K562 treated with DMSO at 1 percent for 48 hours (cell line): ENCODE measurements around the gene OR8D1. TPM values are rescaled to one million over a fixed set of nuclear protein-coding genes. Genes with fewer than 3 reads are reported as not detected.

Experiments
- total RNA-seq: library from RNA; unstranded; fragments of 300-600 nt; gene quantifications from 2 replicates; pipeline ENCODE4 v1.2.3, GENCODE V29; 2022; ENCODE audit warnings: low replicate concordance; ENCODE audit errors: extremely low read depth

OR8D1 gene
- total RNA-seq, result not detected in 2 replicates

DNA sequence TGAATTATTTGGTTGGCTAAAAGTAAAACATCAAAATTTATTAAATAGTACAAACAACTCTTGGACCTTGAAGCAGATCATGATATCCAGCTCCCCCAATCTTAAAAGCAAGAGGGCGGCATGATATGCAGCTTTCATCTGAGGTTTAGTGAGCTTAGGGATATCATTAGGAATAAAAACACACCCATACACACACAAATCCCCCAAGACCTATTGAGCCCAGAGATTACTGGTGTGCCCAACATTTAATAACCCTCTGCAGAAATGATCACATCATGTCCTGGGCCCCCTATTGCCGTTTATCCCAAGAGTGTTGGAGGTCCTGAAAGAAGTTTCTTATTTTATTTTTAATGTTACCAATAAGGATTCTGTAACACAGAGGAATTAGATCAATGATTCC, at the start of gene OR8D1:
TSS of gene OR8D1 (minus strand) at position 101 of the 400 bp plus-strand sequence. CDS start 3,183 bp downstream, outside the sequence.

DNA sequence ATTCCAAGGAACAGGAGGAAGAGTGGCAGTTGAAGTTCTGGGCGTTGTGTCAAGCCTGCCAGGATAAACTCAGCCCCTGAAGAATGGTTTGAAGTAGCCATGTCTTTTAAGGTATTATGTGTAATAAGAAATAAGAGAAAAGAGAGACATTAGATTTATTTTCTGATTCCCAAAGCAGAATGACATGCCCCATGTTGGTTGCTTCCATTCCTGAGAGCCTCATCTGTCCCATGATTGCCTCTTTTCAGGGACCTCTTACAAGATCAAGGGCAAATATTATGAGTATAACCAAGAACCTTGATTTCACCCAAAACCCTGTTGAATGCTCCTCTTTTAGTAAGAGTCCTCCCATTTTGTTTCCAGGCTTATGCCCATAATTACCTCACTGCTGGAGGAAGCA, 6.3 kb upstream of the OR8D1 start, which contains the start of gene OR8D2:
TSS of gene OR8D2 (minus strand) at position 101 of the 400 bp plus-strand sequence. CDS start at position 101, 0 bp downstream.

DNA sequence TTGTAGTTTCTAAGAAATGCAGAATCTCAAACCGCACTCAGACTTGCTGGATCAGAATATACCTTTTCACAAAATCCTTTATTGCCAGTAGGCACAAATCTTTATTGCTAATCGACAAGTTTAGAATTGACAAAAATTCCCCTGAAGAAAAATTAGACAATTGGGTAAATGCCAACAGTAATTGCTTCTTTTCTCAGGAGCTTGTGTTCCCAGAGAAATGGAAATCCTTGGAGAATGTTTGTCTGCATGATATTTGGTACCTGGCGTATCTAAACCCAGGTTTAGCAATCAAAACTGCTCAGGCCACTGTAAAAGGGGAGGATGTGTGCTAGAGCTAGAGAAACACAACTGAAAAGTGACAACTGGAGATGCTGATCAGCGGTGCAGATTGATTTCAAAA, 57.7 kb downstream of the OR8D1 start, which contains the start of gene OR8G5:
TSS of gene OR8G5 (plus strand) at position 301 of the 400 bp plus-strand sequence. CDS start 8,556 bp downstream, outside the sequence.

Other genes starting within 250 kb of the OR8D1 start
- not detected in 2 replicates for gene VWA5A, start 198.5 kb downstream of the OR8D1 start, total RNA-seq
- not detected in 2 replicates for gene OR10D3, start 130.6 kb downstream of the OR8D1 start, total RNA-seq
- not detected in 2 replicates for gene OR8G1, start 72.9 kb downstream of the OR8D1 start, total RNA-seq
- gene OR8G5, start 57.6 kb downstream of the OR8D1 start, total RNA-seq, result not detected in 2 replicates
- not detected in 2 replicates for gene OR8D2, start 6.2 kb upstream of the OR8D1 start, total RNA-seq
- not detected in 2 replicates for gene OR8B2, start 70.5 kb upstream of the OR8D1 start, total RNA-seq
- gene OR8B3, start 85.1 kb upstream of the OR8D1 start, total RNA-seq, result not detected in 2 replicates
- gene OR8B4, start 110.9 kb upstream of the OR8D1 start, total RNA-seq, result not detected in 2 replicates
- not detected in 2 replicates for gene OR8B8, start 131.7 kb upstream of the OR8D1 start, total RNA-seq
- not detected in 2 replicates for gene OR8B12, start 229.7 kb upstream of the OR8D1 start, total RNA-seq